ENCODE measurements around the gene CLNK. TPM values are rescaled to one million over a fixed set of nuclear protein-coding genes. Genes with fewer than 3 reads are reported as not detected.

The CLNK gene
- total RNA-seq, 2 donors from 2014 or later: not detected

DNA sequence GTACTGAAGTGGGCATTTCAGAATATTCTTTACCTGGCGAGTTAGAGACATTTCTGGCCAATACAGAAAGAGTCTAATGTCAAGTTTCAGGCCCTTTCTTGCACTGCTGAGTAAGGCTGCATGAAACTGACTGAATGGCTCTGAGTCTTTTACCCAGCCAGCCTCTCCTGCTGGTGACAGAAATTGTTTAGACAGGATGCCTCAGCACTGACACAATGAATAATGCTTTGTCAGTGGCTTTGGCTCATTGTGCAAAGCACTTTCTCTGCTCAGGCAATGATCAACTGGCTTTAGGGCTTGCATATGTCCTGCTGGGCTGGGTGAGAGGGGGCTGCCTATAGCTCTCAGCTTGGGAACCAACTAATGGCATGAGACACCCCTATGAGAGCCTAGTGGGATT is 45.5 kb downstream of the CLNK start:
- Histone ChIP-seq H3K27ac (ENCODE audit: low read depth, low read length) (no peak overlapping the region), H3K4me3 (ENCODE audit: low read length) (no peak overlapping the region), H3K27me3 (ENCODE audit: control insufficient read depth, insufficient read depth, low read length, poor library complexity, severe bottlenecking) (no peaks in the 10 kb centered on the region), H3K9ac (ENCODE audit: extremely low read depth, low read length, poor library complexity, severe bottlenecking) (no peak overlapping the region), H3K9me3 (ENCODE audit: control insufficient read depth, low read length) (no peaks in the 10 kb centered on the region), H3K36me3 (ENCODE audit: control insufficient read depth, insufficient read depth, low read length) (no peaks in the 10 kb centered on the region), H3K4me1 (ENCODE audit: control insufficient read depth, insufficient read depth, low read length) (no peaks in the 10 kb centered on the region)
- Mint-ChIP-seq H3K36me3 (ENCODE audit: low read depth) (no peaks in the 10 kb centered on the region), H3K4me1 (peaks cover 3% of the 10 kb centered on the region), H3K9me3 (peaks cover 6% of the 10 kb centered on the region), H3K27ac (no peak overlapping the region), H3K4me3 (no peak overlapping the region), H3K27me3 (ENCODE audit: insufficient read depth) (no peaks in the 10 kb centered on the region)
- DNase-seq: no peak
- TF ChIP-seq, protein P1, sequence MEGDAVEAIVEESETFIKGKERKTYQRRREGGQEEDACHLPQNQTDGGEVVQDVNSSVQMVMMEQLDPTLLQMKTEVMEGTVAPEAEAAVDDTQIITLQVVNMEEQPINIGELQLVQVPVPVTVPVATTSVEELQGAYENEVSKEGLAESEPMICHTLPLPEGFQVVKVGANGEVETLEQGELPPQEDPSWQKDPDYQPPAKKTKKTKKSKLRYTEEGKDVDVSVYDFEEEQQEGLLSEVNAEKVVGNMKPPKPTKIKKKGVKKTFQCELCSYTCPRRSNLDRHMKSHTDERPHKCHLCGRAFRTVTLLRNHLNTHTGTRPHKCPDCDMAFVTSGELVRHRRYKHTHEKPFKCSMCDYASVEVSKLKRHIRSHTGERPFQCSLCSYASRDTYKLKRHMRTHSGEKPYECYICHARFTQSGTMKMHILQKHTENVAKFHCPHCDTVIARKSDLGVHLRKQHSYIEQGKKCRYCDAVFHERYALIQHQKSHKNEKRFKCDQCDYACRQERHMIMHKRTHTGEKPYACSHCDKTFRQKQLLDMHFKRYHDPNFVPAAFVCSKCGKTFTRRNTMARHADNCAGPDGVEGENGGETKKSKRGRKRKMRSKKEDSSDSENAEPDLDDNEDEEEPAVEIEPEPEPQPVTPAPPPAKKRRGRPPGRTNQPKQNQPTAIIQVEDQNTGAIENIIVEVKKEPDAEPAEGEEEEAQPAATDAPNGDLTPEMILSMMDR (conservative IDR thresholded peaks at IDR 0.05): no peak
- 83 to 85% methylated on average over 1 of the region's 1 CpG for WGBS, 2 experiments (ENCODE audit: insufficient coverage in 1 of 2, insufficient read length in 1 of 2)

DNA sequence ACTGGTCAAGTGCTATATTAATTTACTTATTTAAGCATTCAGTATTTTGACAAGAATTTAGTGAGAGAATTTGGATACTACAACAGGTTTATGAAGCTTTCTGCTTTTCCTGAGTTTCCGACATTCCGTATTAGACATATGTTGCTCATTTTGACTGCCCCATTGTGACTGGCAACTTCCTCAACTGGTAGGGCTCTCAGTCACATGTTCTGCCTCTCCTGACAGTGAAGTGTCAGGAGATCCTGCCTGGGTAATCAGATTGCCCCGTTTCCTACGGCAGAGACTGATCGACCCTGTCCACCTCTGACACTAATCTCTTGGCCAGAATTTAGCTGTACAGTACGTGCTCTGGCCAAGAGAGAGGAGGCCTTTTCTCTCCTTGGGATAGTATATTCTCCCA is 49.5 kb downstream of the CLNK start:
- Mint-ChIP-seq H3K27ac (no peak overlapping the region), H3K36me3 (ENCODE audit: low read depth) (no peaks in the 10 kb centered on the region), H3K27me3 (ENCODE audit: insufficient read depth) (no peaks in the 10 kb centered on the region), H3K4me1 (peaks cover 3% of the 10 kb centered on the region), H3K9me3 (no peaks in the 10 kb centered on the region), H3K4me3 (no peak overlapping the region)
- Histone ChIP-seq H3K27me3 (ENCODE audit: control insufficient read depth, insufficient read depth, low read length, poor library complexity, severe bottlenecking) (no peaks in the 10 kb centered on the region), H3K27ac (ENCODE audit: low read depth, low read length) (no peak overlapping the region), H3K9me3 (ENCODE audit: control insufficient read depth, low read length) (no peaks in the 10 kb centered on the region), H3K4me1 (ENCODE audit: control insufficient read depth, insufficient read depth, low read length) (no peaks in the 10 kb centered on the region), H3K9ac (ENCODE audit: extremely low read depth, low read length, poor library complexity, severe bottlenecking) (no peak overlapping the region), H3K36me3 (ENCODE audit: control insufficient read depth, insufficient read depth, low read length) (no peaks in the 10 kb centered on the region), H3K4me3 (ENCODE audit: low read length) (no peak overlapping the region)
- DNase-seq: no peak
- WGBS, 2 experiments (ENCODE audit: insufficient coverage in 1 of 2, insufficient read length in 1 of 2): 78 to 83% methylated on average over 4 to 6 of the region's 6 CpGs
- TF ChIP-seq, protein P1 (conservative IDR thresholded peaks at IDR 0.05): no peak

DNA sequence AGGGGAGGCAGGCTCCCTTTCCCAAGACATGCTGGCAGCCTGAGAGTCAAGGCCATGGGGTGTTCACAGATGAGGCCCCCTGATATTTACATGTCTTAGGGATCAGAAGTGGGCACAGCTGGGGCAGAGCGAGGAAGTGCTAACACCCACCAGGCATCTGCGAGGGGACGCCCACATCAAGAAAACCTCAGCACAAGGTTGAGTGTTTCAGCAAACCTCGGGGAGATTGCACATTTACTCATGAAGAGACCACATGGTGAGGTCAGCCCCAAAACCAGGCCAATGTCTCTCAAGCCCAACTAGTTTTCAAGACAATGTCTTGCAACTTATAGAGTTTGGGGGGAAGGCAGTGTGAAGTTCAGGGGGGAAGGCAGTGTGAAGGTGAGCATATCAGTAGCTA is 55.2 kb downstream of the CLNK start:
- no peak overlapping the region for H3K4me3 ChIP-seq (ENCODE audit: low read length)
- H3K4me3 Mint-ChIP-seq: no peak overlapping the region
- H3K4me1 ChIP-seq (ENCODE audit: control insufficient read depth, insufficient read depth, low read length): no peaks in the 10 kb centered on the region
- H3K9me3 ChIP-seq (ENCODE audit: control insufficient read depth, low read length): no peaks in the 10 kb centered on the region
- H3K9ac ChIP-seq (ENCODE audit: extremely low read depth, low read length, poor library complexity, severe bottlenecking): no peak overlapping the region
- H3K9me3 Mint-ChIP-seq: no peaks in the 10 kb centered on the region
- no peaks in the 10 kb centered on the region for H3K36me3 Mint-ChIP-seq (ENCODE audit: low read depth)
- no peak overlapping the region for H3K27ac ChIP-seq (ENCODE audit: low read depth, low read length)
- no peak for DNase-seq
- H3K36me3 ChIP-seq (ENCODE audit: control insufficient read depth, insufficient read depth, low read length): no peaks in the 10 kb centered on the region
- H3K27me3 Mint-ChIP-seq (ENCODE audit: insufficient read depth): no peaks in the 10 kb centered on the region
- H3K4me1 Mint-ChIP-seq: peaks cover 9% of the 10 kb centered on the region
- TF ChIP-seq, protein P1 (conservative IDR thresholded peaks at IDR 0.05): no peak
- no peaks in the 10 kb centered on the region for H3K27me3 ChIP-seq (ENCODE audit: control insufficient read depth, insufficient read depth, low read length, poor library complexity, severe bottlenecking)
- 88 to 92% methylated on average over 3 to 4 of the region's 4 CpGs for WGBS, 2 experiments (ENCODE audit: insufficient coverage in 1 of 2, insufficient read length in 1 of 2)
- no peak overlapping the region for H3K27ac Mint-ChIP-seq
